HEK293T (cell line): ENCODE data around the gene GLIPR1L2.

Experiments
- CTCF ChIA-PET: fragments of 350-600 bp; formaldehyde crosslinking; extraction: SDS; loops from one replicate; lab custom pipeline; 2021; ENCODE audit warnings: antibody characterized with exemption, inconsistent platforms; lab: Yijun Ruan, JAX
- POLR2A ChIA-PET: fragments of 350-600 bp; formaldehyde crosslinking; extraction: SDS; loops from one replicate; lab custom pipeline; 2020; ENCODE audit warnings: antibody characterized with exemption, inconsistent platforms; lab: Yijun Ruan, JAX
- DNase-seq: peaks from one replicate; pipeline ENCODE4 v3.0.0; 2012; ENCODE audit warnings: mixed read lengths; ENCODE audit errors: extremely low spot score
- ARNT ChIP-seq: fragments of 450-650 bp; IDR thresholded peaks from 2 replicates; pipeline ENCODE4 v1.6.1; 2017; ENCODE audit warnings: mild to moderate bottlenecking
- BHLHE40 ChIP-seq: fragments of 450-650 bp; IDR thresholded peaks from 2 replicates; pipeline ENCODE4 v1.6.1; 2016; ENCODE audit warnings: mild to moderate bottlenecking, moderate library complexity, borderline replicate concordance
- CTBP1 ChIP-seq: fragments of 450-650 bp; IDR thresholded peaks from 2 replicates; pipeline ENCODE4 v1.6.1; 2016; ENCODE audit warnings: borderline replicate concordance
- ELF4 ChIP-seq: fragments of 450-650 bp; IDR thresholded peaks from 2 replicates; pipeline ENCODE4 v1.6.1; 2017; ENCODE audit warnings: antibody characterized with exemption
- FOXA1 ChIP-seq: fragments of 450-650 bp; IDR thresholded peaks from 2 replicates; pipeline ENCODE4 v1.6.1; 2016; ENCODE audit warnings: mild to moderate bottlenecking
- FOXK2 ChIP-seq: fragments of 450-650 bp; IDR thresholded peaks from 2 replicates; pipeline ENCODE4 v1.6.1; 2016; ENCODE audit warnings: mild to moderate bottlenecking
- FOXM1 ChIP-seq: fragments of 450-650 bp; IDR thresholded peaks from 2 replicates; pipeline ENCODE4 v1.6.1; 2017; ENCODE audit warnings: mild to moderate bottlenecking, borderline replicate concordance
- HDGF ChIP-seq: fragments of 450-650 bp; IDR thresholded peaks from 2 replicates; pipeline ENCODE4 v1.6.1; 2017; ENCODE audit warnings: antibody characterized with exemption, borderline replicate concordance
- L3MBTL2 ChIP-seq: fragments of 450-650 bp; conservative IDR thresholded peaks from 2 replicates; pipeline ENCODE4 v1.6.1; 2016; ENCODE audit warnings: mild to moderate bottlenecking
- LEF1 ChIP-seq: fragments of 450-650 bp; IDR thresholded peaks from 2 replicates; pipeline ENCODE4 v1.6.1; 2017; ENCODE audit warnings: mild to moderate bottlenecking, borderline replicate concordance
- NFRKB ChIP-seq: fragments of 450-650 bp; IDR thresholded peaks from 2 replicates; pipeline ENCODE4 v1.6.1; 2016; ENCODE audit warnings: mild to moderate bottlenecking, moderate library complexity
- PKNOX1 ChIP-seq: fragments of 450-650 bp; IDR thresholded peaks from 2 replicates; pipeline ENCODE4 v1.6.1; 2016
- SP1 ChIP-seq: fragments of 450-650 bp; IDR thresholded peaks from 2 replicates; pipeline ENCODE4 v1.6.1; 2017
- SUZ12 ChIP-seq: fragments of 450-650 bp; IDR thresholded peaks from 2 replicates; pipeline ENCODE4 v1.6.1; 2016; ENCODE audit warnings: mild to moderate bottlenecking
- TARDBP ChIP-seq: fragments of 450-650 bp; IDR thresholded peaks from 2 replicates; pipeline ENCODE4 v1.6.1; 2016
- ZNF384 ChIP-seq: fragments of 450-650 bp; IDR thresholded peaks from 2 replicates; pipeline ENCODE4 v1.6.1; 2016

The GLIPR1L2 gene

GRCh38 chr12:75474116-75474515 lies 83.2 kb downstream of the GLIPR1L2 start:
- TF ChIP-seq LEF1 (no peak), FOXM1 (no peak), FOXK2 (no peak), PKNOX1 (no peak), ELF4 (no peak), TARDBP (no peak), NFRKB (no peak), SP1 (no peak)
- ChIA-PET POLR2A (no interaction called here), CTCF (interaction anchor here (0.8 kb wide), 1 partner anchor 17 kb away, joined by 3 read pairs; no protein-coding TSS in a partner anchor)
- no peak for DNase-seq

GRCh38 chr12:75476071-75476470 lies 85.2 kb downstream of the GLIPR1L2 start:
- no peak for TF ChIP-seq HDGF
- no peak for TF ChIP-seq FOXM1
- no peak for DNase-seq
- POLR2A ChIA-PET, result no interaction called here
- CTCF ChIA-PET, result interaction anchor here (0.6 kb wide), 1 partner anchor 9 kb away, joined by 3 read pairs; no protein-coding TSS in a partner anchor

- DNase-seq, result no peak
- ChIA-PET POLR2A (no interaction called here), CTCF (no interaction called here)
- TF ChIP-seq SP1 (no peak), L3MBTL2 (no peak), ZNF384 (no peak), BHLHE40 (no peak), ELF4 (no peak), ARNT (no peak), HDGF (no peak), NFRKB (no peak), FOXK2 (no peak), SUZ12 (no peak), PKNOX1 (no peak), CTBP1 (no peak), LEF1 (no peak), FOXM1 (no peak), FOXA1 (no peak)
Observed at GRCh38 chr12:75477137-75477536, 86.2 kb downstream of the GLIPR1L2 start.

- CTCF ChIA-PET, result no interaction called here
- TF ChIP-seq LEF1 (no peak), ARNT (no peak), L3MBTL2 (no peak), ZNF384 (no peak), FOXM1 (no peak), FOXA1 (no peak), FOXK2 (no peak), TARDBP (no peak), CTBP1 (no peak)
- POLR2A ChIA-PET, result no interaction called here
- no peak for DNase-seq
Observed at GRCh38 chr12:75478116-75478794, 87.4 kb downstream of the GLIPR1L2 start.

DNA sequence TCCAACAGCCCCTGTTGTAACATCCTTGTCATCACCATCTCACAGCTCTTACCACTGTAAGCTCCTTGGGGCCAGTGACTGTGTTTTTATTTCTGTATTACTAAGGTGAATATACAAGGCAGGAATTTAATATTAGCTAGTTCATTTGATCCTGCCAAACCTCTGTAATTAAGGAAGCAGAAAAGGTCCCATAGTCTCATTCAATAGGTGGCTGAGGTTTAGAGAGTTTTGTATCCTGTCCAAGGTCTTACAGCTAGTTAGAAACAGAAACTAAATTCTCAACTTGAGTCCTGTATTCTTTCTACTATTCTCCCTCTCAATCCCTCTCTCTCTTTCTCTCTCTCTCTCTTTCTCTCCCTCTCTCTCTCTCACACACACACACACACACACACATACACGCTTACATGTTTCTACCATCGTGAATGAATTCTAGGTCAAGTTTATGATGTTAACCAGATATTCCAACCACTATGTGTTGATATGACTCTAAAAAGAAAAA lies 89.1 kb downstream of the GLIPR1L2 start:
- TF ChIP-seq BHLHE40 (no peak), FOXK2 (no peak), CTBP1 (no peak), ZNF384 (no peak), NFRKB (no peak), L3MBTL2 (no peak), FOXA1 (no peak), ELF4 (no peak), HDGF (no peak), SP1 (no peak), PKNOX1 (no peak), ARNT (no peak)
- POLR2A ChIA-PET, result interaction anchor here (1.0 kb wide), 1 partner anchor 89 kb away, joined by 3 read pairs; the partner anchor contains the start of gene GLIPR1L2
- no peak for DNase-seq
- CTCF ChIA-PET, result no interaction called here

DNA sequence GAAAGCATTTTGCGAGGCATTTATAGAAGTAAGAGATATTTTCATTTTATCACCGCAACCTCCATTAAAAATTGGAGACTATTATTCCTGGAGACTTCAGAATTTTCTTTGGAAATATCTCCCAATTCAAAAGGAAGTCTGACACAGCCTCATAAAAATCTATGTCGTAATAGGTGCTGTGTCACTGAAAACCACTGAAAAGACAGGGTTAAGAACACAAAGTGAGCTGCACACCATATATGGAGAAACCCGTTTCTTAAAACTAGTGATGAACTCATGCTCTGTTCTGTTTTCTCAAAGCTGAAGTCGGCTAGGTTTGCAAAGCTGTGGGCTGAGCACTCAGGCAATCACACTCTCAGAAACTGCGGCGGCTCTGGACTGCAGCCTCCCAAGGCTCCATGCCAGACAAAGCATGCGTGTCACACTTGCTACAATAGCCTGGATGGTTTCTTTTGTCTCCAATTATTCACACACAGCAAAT lies 89.6 kb downstream of the GLIPR1L2 start, which contains the start of gene GLIPR1:
Gene GLIPR1 (plus strand): TSS at position 287 of the 481 bp plus-strand sequence. CDS start 126 bp downstream, at position 413.
- POLR2A ChIA-PET, result interaction anchor here (0.6 to 1.0 kb wide), 2 partner anchors 31 to 90 kb away, joined by 3 to 5 read pairs; partner anchors contain the start of genes GLIPR1L2 and KRR1
- DNase-seq, result no peak
- CTCF ChIA-PET, result no interaction called here
- TF ChIP-seq LEF1 (no peak), FOXM1 (no peak), NFRKB (no peak), HDGF (no peak), CTBP1 (no peak), ZNF384 (no peak), SUZ12 (no peak)
